Measurements from ENCODE around the gene GSDME. TPM values are rescaled to one million over a fixed set of nuclear protein-coding genes. Genes with fewer than 3 reads are reported as not detected.

The GSDME gene
- total RNA-seq, 1 experiment from 2014 or later = 4.5 TPM

DNA sequence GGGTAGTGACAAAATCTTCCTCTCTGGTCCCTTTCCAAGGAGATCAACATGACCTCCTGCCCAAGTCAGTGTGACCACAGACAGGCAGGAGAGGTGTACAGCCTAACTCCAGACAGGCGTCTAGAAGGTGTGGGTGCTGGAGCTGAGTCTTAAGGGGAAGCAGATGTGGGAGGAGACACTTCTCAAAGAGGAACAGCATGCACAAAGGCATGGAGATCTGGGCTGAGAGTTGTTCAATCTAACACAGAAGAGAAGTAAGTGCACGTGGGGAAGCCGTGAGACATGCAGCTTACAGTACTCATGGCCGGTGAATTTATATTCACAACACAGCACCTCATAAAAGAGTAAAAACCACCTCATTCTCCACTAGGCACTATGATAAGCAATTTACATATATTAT, 23.8 kb upstream of the GSDME start:
- POLR2A ChIA-PET = no interaction called here

DNA sequence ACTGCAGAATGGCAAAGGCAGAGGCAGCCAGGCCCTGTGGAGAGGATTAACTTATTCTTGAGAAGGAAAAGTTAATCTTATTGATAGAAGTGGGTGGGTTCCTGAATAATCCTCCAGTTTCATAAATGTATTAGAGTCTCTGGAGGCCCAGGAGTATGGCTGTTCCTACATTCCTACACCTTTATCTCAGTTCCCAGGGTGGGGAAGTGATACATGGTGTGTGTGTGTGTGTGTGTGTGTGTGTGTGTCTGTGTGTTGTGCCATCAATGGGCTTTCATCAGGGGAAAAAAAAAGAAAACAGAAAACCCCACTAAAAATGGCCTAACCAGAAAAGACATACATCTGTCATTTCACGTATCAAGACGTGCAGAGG, 22.0 kb upstream of the GSDME start:
- no peaks in the 10 kb centered on the region for H3K36me3 ChIP-seq (ENCODE audit: control insufficient read depth, insufficient read depth, low read length)
- H3K9me3 ChIP-seq (ENCODE audit: control insufficient read depth, insufficient read depth, low read depth, low read length) = no peaks in the 10 kb centered on the region
- DNase-seq (ENCODE audit: low read depth, low spot score) (no peak), ATAC-seq (no peak)
- in situ Hi-C loops (cut with HindIII; ENCODE audit: low pct_unique_long_range_greater_than_20kb, low sequenced_read_pairs) = no loop called here
- ChIA-PET CTCF (no interaction called here), POLR2A (no interaction called here)
- TF ChIP-seq CTCF (IDR thresholded peaks at IDR 0.05) (no peak), POLR2AphosphoS5 (IDR thresholded peaks at IDR 0.05; ENCODE audit: low read depth, low read length) (no peak)
- H3K27me3 ChIP-seq (ENCODE audit: control insufficient read depth, insufficient read depth, low read length) = no peaks in the 10 kb centered on the region
- no peaks in the 10 kb centered on the region for H3K4me1 ChIP-seq (ENCODE audit: control insufficient read depth, insufficient read depth, low read length)
- no TSS peak for BruUV-seq (replicated peaks)
- intact Hi-C loops (cut with micrococcal nuclease; ENCODE audit: unreplicated experiment) = no loop called here
- no peak overlapping the region for H3K4me3 ChIP-seq (ENCODE audit: low read depth in 2 of 2, low read length in 2 of 2)
- H3K27ac ChIP-seq (ENCODE audit: low read length) = no peak overlapping the region

More for the DNA sequence above, 23.8 kb upstream of the GSDME start:
- no peaks in the 10 kb centered on the region for H3K36me3 ChIP-seq (ENCODE audit: control insufficient read depth, insufficient read depth, low read length)
- H3K4me1 ChIP-seq (ENCODE audit: control insufficient read depth, insufficient read depth, low read length) = no peaks in the 10 kb centered on the region
- no peak overlapping the region for H3K4me3 ChIP-seq (ENCODE audit: low read depth in 2 of 2, low read length in 2 of 2)
- DNase-seq (ENCODE audit: low read depth, low spot score) (no peak), ATAC-seq (no peak)
- H3K27me3 ChIP-seq (ENCODE audit: control insufficient read depth, insufficient read depth, low read length) = no peaks in the 10 kb centered on the region
- in situ Hi-C loops (cut with HindIII; ENCODE audit: low pct_unique_long_range_greater_than_20kb, low sequenced_read_pairs) (no loop called here), intact Hi-C loops (cut with micrococcal nuclease; ENCODE audit: unreplicated experiment) (no loop called here)
- TF ChIP-seq CTCF (IDR thresholded peaks at IDR 0.05) = no peak
- no peaks in the 10 kb centered on the region for H3K9me3 ChIP-seq (ENCODE audit: control insufficient read depth, insufficient read depth, low read depth, low read length)
- no peak overlapping the region for H3K27ac ChIP-seq (ENCODE audit: low read length)
- CTCF ChIA-PET = no interaction called here
- BruUV-seq (replicated peaks) = no TSS peak

DNA sequence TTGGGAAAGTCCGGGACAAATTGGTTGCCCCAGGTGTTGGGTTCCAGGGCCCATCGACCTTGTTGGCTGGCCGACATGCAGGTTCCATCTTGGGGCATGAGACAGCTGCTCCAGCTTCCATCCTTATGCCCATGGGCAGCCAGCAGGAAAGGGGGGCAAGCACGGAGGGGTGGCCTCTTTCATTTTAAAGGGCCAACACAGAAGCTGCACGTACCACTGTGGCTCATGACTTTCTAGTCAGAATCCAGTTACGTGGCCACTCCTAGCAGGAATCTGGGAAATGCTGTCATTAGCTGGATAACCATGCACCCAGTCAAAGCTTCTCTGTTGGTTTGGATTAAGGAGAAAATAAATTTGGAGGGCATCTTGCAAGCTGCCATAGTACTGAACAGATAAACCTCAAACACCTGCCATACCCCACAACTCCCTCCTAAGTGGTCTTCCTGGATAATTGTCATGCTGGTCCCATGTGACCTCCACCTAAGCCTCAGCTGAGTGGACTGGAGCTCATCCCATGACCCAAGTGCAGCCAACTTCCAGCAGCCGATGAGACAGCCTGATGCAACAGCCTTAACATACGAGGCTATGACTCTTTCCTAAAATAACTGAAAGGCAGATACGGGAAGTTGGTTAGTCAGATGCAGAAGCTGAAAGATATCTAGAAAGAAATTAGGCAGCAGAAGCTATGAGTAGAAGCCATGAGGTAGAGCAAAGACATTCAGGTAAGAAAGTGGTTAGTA, 21.4 kb upstream of the GSDME start:
- intact Hi-C loops (cut with micrococcal nuclease; ENCODE audit: unreplicated experiment) = no loop called here
- CTCF ChIA-PET = no interaction called here

More for the DNA sequence above, 21.4 kb upstream of the GSDME start:
- Histone ChIP-seq H3K9me3 (ENCODE audit: control insufficient read depth, insufficient read depth, low read depth, low read length) (no peaks in the 10 kb centered on the region), H3K36me3 (ENCODE audit: control insufficient read depth, insufficient read depth, low read length) (no peaks in the 10 kb centered on the region), H3K27ac (ENCODE audit: low read length) (no peak overlapping the region), H3K27me3 (ENCODE audit: control insufficient read depth, insufficient read depth, low read length) (no peaks in the 10 kb centered on the region), H3K4me1 (ENCODE audit: control insufficient read depth, insufficient read depth, low read length) (no peaks in the 10 kb centered on the region), H3K4me3 (ENCODE audit: low read depth in 2 of 2, low read length in 2 of 2) (no peak overlapping the region)
- ATAC-seq = no peak
- TF ChIP-seq, protein P1, sequence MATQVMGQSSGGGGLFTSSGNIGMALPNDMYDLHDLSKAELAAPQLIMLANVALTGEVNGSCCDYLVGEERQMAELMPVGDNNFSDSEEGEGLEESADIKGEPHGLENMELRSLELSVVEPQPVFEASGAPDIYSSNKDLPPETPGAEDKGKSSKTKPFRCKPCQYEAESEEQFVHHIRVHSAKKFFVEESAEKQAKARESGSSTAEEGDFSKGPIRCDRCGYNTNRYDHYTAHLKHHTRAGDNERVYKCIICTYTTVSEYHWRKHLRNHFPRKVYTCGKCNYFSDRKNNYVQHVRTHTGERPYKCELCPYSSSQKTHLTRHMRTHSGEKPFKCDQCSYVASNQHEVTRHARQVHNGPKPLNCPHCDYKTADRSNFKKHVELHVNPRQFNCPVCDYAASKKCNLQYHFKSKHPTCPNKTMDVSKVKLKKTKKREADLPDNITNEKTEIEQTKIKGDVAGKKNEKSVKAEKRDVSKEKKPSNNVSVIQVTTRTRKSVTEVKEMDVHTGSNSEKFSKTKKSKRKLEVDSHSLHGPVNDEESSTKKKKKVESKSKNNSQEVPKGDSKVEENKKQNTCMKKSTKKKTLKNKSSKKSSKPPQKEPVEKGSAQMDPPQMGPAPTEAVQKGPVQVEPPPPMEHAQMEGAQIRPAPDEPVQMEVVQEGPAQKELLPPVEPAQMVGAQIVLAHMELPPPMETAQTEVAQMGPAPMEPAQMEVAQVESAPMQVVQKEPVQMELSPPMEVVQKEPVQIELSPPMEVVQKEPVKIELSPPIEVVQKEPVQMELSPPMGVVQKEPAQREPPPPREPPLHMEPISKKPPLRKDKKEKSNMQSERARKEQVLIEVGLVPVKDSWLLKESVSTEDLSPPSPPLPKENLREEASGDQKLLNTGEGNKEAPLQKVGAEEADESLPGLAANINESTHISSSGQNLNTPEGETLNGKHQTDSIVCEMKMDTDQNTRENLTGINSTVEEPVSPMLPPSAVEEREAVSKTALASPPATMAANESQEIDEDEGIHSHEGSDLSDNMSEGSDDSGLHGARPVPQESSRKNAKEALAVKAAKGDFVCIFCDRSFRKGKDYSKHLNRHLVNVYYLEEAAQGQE (IDR thresholded peaks at IDR 0.05; ENCODE audit: insufficient read depth in 1 of 2, low read depth in 2 of 2, low read length in 1 of 2) = no peak
- TF ChIP-seq TCF7L2 (IDR thresholded peaks at IDR 0.05; ENCODE audit: low read depth, low read length) (no peak), SIN3A (IDR thresholded peaks at IDR 0.05; ENCODE audit: borderline replicate concordance, insufficient read depth, low read depth, low read length) (no peak), CTCF (IDR thresholded peaks at IDR 0.05) (no peak), POLR2AphosphoS5 (IDR thresholded peaks at IDR 0.05; ENCODE audit: low read depth, low read length) (no peak)
- in situ Hi-C loops (cut with HindIII; ENCODE audit: low pct_unique_long_range_greater_than_20kb, low sequenced_read_pairs) = no loop called here
- POLR2A ChIA-PET = no interaction called here
- DNase-seq (ENCODE audit: low read depth, low spot score) = no peak
- BruUV-seq (replicated peaks) = no TSS peak
